Astrocyte (in vitro differentiated cells and primary cell): ENCODE results near the gene MT4.

ENCODE experiments used
- EZH2 ChIP-seq: IDR thresholded peaks from 2 replicates; pipeline ENCODE4 v1.6.1; 2012; ENCODE audit warnings: mild to moderate bottlenecking, low read length, inconsistent platforms; ENCODE audit not compliant: insufficient read depth
- TF ChIP-seq, protein P1 (sequence below): IDR thresholded peaks from 2 replicates; pipeline ENCODE4 v1.5.1; 2011; ENCODE audit warnings: low read depth, mild to moderate bottlenecking, inconsistent platforms, low read length, moderate library complexity; ENCODE audit not compliant: insufficient read depth

DNA sequence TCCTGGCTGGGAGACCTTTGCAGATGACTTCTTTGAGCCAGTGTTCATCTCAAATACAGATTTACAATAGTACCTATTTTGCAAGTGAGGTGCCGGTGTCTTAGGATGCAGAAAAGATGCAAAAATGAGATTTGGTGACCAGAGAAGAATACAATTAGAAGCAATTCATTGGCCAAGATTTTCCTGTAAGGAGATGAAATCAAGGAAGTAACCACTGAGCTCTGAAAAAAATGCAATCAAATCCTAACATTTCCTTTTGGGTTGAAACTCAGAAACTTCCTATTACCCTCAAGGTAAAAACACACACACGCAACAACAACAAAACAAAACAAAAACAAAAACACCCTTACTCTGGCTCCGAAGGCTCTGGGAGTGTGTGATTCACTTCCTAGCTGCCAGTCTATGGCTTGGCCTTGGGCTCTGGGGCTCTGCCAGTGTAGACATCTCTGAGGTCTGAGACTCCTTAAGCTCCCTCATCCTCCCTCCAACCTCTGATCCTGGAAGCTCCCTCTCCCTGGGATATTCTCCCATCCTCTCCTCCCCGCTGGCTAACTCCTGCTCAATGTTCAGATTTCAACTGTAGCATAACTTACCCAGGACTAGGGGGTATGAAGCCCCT lies 16.8 kb upstream of the MT4 start:
- TF ChIP-seq, protein P1, sequence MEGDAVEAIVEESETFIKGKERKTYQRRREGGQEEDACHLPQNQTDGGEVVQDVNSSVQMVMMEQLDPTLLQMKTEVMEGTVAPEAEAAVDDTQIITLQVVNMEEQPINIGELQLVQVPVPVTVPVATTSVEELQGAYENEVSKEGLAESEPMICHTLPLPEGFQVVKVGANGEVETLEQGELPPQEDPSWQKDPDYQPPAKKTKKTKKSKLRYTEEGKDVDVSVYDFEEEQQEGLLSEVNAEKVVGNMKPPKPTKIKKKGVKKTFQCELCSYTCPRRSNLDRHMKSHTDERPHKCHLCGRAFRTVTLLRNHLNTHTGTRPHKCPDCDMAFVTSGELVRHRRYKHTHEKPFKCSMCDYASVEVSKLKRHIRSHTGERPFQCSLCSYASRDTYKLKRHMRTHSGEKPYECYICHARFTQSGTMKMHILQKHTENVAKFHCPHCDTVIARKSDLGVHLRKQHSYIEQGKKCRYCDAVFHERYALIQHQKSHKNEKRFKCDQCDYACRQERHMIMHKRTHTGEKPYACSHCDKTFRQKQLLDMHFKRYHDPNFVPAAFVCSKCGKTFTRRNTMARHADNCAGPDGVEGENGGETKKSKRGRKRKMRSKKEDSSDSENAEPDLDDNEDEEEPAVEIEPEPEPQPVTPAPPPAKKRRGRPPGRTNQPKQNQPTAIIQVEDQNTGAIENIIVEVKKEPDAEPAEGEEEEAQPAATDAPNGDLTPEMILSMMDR: no peak
- no peak for TF ChIP-seq EZH2
